Anterior cingulate cortex (tissue), 58 donors: ENCODE measurements around the gene TSHZ1.
A peak's percentile ranks its signal among the peaks of the same experiment; 100 is the strongest.

Experiments
- DNase-seq, 58 donors: peaks; one replicate each; lab custom pipeline; 2025; lab: John Stamatoyannopoulos, UW

The TSHZ1 gene

DNA sequence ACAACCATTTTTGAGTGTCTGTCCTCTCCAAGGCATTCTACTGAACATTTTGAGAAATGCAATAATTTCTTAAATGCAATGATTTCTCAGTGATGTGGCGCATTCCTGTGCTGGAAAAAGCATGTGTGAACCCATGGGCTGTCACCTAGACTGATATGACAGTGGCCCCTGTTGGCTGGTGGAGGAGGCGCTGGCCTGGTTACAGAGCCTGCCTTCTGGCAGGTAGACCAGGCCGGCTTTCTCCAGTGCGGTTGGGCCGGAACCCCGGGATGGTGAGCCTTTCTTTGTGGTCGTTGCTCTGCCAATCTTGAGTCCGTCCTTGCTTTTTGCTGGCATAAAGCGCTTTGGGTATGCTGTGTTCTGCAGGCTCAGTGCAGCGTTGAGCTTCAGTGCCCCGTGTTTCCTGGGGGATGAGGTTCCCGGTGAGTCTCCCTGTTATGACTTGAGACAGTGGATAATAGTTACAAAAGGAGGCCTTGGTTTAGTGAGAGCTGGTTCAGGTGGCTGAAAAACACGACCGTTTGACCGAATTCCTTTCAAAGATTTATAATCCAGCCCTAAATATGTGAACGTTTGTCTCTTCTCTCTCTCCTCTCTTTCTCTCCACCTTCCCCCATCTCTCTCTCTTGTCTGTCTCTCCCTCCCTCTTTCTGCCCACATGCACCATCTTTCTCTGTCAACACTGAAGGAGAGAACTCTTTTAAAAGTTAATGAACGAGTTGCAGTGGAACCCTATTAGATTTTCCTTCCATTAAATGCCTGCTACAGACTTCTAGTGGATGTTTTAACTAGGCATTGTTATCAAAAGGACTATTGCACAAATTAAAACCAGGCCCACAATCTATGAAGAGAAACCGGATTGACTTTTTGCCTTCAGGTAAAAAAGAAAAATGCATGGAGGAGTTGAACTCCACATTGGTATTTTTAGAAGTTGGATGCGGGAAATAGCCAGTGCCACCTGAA lies 34.0 kb downstream of the TSHZ1 start:
- no peak for DNase-seq

DNA sequence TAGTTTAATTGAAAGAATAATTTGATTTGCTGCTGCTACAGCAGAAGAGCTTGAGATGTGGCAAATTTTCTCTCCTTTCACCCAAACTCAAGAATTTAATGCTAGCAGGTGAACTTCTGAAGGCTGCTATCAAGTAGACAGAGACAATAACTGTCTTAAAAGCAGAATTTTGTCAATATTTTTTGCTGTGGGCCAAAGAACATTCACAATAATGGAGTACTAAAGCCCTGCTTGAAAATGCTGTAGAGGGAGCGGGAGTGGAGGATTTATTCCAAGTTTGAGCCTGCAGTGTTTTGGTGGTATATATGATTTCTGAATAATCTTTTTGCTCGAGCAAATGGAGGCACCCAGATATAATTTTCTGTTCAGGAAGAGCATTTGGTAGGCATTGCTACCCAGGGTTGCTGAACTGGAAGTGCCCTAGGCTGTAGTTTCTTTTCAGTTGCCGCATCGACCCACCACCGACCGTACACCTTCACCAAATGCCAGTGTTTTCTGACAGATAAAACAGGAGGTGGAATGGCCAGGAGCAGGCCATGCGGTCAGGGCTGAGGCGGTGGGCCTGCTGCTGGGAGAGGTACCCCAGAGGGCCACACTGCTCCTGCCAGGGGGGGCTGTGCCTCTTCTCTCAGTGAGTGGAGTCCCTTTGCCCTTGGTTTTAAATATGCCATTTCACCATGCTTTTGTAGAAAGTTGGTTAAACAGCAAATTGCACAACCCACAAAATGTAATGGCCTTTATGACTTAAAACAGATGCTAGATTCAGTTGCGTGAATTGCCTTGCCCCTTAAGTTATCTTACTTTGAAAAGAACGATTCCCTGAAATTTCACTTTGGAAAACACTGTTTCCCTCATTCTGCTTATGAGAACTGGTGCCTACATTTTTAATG lies 36.4 kb downstream of the TSHZ1 start:
- peak in 1 of 58 donors; percentile 29 for DNase-seq

DNA sequence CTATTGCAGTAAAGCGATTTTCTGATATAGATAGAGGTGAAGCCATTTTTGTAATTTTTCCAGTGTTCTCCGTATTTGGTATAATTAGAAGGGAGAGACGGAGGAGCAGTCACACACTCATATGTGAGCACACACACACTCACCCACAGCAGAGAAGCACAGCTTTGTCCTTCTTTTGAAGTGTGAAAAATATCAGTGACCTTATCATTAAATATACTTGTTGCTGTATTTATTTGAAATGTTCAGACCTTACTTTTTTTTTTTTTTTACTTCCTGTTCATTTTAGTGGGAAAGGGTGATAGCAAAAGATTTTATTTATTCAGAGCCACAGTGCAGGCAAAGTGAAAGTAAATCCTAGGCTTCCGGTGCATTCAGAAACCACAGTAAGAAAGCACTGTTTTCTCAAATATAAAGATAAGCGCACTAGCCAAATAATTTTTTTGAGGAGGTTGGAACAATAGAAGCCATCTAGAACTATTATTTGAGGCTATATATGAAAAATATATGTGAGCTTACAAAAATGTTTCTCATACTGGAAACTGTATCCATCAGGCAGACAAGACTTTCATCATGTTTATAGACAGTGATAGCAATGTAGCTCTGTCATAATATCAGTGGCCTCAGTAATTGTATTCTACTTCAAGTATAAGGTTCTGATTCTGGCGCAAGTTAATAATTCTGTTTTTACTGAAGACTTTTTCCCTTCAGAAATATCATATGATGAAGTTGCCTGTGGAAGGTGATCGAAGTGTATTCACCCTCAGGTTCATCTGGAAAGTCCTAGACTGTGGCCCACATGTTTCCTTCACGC lies 37.2 kb downstream of the TSHZ1 start:
- DNase-seq, result no peak

DNA sequence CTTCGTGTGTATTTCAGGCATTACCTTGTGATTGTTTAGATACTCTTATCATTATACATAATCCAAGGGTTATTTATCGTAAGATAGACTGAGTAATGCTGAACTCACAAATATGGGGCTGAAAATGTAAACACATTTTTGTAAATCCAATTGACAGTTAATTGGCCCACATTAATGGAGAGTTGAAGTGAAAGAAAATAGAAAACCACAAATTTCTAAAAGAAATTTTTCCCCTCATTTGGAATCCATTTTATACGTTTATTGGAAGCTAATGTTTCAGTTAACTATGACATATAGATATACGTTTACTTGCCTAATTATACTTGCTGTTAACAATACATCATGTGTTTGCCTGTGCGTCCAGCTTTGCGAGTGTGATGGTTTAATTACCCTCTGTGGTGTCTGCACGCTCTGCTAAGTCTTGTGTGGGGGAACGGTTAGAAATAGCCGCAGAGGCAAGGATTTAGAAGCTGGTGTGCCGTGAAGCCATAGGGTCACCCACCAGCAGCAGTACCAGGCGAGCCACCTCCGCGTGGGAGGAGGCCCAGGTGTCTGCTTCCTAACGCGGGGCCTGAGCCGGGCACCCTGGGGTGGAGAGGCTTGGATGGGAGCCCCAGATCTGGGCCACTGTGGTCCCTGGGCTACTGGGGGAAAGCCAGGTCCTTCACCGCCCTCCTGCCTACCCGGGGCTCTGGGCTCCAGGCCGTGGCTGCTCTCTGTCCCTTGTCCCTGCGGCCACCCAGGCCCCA lies 38.0 kb downstream of the TSHZ1 start:
- DNase-seq, result peak in 1 of 58 donors; percentile 26

DNA sequence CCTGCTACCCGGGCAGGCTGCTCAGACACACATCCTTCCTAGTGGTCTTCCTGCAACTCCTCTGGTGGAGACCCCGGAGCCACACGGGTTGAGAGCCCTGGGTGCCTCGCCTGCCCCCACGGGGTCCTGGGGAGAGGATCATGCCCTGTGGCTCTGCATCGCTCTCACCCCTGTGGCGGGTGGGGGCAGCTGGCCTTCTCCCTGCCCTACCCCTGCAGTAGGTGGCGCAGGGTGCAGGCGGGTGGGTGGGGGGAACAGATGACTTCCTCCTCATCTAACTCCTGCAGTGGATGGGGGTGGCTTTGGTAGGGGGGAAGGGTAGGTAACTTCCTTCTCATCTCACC lies 38.5 kb downstream of the TSHZ1 start:
- no peak for DNase-seq

DNA sequence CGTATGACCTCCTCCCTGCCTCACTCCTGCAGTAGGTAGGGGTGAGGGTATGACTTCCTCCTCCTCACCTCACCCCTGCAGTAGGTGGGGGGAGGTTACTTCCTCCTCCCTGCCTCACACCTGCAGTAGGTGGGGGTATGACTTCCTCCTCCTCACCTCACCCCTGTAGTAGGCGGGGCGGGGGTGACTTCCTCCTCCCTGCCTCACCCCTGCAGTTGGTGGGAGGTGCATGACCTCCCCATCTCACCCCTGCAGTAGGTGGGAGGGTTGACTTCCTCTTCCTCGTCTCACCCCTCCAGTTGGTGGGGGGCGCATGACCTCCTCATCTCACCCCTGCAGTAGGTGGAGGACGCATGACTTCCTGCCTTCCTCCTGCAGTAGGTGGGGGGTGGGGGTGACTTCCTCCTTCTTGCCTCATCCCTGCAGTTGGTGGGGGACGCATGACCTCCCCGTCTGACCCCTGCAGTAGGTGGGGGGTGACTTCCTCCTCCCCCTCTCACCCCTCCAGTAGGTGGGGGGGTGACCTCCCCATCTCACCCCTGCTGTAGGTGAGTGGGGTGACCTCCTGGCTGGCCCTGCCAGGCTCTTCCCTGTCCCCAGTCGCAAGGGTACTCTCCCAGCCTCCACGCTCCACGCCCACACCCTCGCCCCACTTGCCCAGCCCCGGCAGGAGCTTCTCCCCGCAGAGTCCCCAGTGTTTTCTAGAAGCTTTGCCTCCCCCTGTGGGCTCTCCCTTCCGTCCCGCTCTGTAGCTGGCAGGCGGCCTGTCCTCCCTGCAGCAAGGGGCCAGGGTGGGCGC lies 39.3 kb downstream of the TSHZ1 start:
- no peak for DNase-seq

DNA sequence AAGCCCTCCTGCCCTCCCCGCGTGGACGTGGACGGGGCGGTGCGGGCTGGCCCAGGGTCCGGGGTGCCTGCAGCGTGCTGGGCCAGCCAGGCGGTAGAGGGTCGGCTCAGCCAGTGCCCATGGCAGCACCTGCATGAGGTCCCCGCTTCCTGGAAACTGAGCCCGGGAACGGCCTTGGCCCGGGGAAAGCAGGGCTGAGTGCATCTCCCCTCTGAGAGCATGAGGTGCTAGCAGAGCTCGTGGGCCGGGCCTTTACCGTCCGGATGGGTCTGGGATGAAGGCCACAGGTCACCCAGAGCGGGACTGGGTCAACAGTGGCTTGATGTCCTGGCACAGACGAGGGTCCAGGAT lies 39.8 kb downstream of the TSHZ1 start:
- DNase-seq, result no peak

DNA sequence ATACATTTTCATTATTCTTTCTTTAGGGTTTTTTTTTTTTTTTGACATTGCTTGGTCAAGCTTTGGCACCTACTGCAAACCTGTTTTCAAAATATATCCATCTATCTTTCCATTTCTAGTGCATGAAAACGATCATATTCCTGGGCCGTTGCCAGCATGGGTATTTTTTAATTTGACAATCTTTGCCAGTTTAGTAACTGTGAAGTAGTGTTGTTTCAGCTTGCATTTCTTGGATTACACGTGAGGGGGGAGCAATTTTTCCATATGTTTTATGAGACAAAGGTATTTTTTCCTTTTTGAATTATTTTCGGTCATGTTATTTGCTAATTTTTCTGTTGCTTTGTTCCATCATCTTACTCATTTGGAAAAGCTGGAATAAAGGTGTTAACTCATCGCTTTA lies 40.9 kb downstream of the TSHZ1 start:
- DNase-seq, result no peak

DNA sequence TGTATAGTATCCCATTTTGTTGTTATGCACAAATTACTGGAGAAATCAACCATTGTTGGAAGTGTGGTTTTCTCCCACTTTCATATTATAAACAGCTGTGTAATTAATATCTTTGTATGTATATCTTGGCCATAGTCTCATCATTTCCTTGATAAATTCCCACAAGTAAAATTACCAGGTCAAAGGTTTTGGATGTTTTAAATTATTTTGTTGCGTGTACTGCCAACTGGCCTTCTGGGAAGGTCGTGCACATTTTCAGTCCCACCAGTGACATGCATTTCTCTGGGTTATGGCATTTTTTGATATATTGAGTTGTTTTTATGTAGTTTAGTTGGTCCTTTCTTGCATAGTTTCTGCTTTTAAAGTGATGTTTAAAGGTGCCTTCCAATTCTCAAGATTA lies 41.5 kb downstream of the TSHZ1 start:
- DNase-seq, result no peak

DNA sequence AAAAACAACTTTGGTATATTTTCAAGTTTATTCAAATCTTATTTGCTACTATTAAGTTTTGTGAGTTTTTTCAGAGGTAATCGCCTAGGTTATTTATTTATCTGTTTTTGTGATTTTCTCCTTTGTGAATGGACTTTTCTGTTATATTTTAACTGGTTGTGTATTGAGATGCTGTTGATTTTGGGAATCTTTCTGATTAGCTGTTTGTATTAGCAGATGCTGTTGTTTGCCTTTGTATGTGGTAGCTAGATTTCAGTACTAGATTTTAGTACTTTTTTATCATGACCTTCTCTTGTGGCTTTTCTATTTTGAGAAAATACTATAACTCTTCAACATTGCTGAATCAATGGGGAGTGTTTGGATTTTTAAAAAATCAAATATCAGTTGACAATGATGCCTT lies 42.4 kb downstream of the TSHZ1 start:
- DNase-seq, result no peak

DNA sequence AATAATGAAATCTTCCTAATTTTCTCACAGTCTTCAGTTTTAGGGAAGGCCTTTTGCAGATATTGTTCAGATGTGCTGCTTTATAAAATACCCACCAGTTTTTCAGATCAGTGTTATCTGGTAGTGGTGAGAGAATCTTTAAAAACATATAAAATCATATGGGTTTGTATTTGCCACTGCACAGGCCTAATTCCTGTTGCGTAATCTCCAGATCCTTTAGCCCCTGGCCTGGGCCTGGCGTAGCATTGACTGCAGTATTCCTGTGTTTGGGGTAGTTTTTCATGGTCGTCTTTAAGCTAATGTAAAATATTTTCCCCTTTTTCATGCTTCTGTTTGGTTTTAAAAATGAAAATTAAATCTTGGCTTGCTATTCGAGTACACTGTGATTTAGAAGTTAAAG lies 43.2 kb downstream of the TSHZ1 start:
- DNase-seq, result no peak

DNA sequence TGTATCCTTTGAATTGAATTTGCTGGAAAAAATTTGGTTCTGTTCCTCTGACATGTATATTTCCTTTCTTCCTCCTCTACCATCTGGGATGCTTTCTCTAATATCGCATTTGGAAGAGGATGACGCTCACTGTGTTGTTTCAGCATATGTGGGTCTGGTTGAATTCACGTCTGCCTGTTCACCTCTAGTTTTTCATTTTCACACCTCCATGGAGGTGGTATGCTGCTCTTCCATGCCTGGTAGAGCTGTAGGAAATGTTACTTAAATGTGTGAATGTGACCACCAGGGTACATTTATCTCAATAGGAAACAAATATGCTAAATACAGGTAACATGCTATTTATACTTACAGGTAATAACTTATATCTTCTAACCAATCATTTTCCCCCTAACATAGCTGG lies 44.5 kb downstream of the TSHZ1 start:
- no peak for DNase-seq

DNA sequence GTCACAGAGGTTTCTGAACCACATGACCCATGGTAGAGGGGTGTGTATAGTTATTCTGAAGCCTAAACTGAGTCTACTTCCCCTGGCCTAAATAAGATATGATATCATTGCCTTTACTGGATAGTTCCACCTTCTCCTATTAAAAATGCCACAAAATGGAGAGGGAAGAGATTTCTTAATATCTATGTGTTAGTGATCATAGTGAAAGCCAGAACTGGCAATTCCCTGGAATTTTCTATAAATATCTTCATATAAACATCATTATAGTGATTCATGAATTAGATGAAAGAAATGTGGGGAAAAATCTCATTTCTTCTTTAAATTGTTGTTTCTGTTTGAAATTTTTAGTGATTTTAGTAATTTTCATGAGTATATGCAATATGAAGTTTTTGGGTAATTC lies 45.8 kb downstream of the TSHZ1 start:
- no peak for DNase-seq

DNA sequence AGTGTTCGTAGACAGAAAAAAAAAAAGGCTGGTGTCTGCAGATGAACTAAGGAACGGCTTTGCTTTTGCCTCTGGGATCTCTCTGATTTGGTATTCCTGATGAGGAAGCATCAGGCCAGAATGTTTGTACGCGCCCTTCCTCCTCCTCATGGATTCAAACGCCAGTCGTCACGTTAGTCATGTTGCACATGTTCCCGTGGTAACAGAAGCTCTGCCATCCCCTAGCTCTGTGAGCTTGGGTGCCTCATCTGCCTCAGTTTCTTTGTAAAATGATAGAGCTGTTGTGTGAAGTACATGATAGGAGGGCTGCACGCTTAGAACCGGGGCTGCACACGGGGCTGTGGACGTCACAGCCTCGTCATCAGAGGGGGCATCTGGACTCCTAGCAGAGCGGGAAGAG lies 47.0 kb downstream of the TSHZ1 start:
- DNase-seq, result no peak

DNA sequence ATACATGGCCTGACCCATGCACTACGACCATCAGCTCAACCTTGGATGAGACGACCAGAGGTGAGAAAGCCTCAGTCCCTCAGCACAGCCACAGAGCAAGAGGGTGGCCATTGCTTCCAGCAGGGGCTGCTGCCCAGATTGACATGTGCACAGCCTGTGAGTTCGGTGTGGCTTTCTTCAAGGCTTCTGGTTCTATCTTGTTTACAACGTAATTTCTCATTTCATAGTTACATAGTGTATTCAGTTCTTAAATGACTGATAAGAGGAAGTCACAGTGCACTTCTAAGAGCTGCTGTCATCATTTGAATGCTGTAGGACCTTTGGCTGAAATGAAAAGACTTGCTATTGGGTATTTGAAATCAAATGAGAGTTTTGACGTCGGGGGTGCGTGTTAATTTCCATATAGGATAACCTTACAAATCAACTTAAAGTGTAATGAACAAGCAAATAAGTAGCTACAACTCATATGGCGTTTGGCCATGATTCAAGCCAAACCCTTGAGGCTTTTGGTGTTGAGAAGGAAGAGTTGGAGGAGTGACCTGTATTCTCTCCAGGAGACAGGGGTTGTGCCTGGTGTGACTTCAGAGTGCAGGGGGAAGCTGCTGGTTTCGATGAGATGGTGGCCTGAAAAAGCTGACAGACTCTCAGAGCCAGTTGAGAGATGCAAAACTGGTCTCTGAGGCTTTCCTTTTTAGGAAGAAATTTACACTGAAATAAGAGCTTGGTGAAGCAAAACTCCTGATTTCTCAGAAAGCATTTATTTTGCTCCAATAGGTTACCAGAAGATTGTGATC lies 51.0 kb downstream of the TSHZ1 start:
- DNase-seq, result no peak

DNA sequence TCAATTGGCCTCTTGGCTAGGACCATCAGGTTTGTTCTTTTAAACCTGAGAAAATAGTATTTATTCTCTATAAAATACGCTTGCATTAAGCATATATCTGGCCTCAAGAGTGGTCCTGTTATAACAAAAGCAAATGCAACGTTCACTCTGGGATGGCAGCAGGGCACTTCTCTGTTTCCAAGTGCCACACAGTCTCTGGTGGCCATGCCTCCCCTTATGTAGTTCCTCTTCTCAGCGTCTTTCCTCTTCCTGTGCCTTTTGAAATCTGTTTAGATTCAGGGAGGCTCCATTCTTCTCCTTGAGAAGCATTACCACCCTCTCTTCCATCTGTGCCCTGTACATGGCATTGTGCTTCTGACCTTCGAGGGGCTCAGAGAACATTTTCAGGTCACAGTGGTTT lies 51.9 kb downstream of the TSHZ1 start:
- DNase-seq, result no peak

DNA sequence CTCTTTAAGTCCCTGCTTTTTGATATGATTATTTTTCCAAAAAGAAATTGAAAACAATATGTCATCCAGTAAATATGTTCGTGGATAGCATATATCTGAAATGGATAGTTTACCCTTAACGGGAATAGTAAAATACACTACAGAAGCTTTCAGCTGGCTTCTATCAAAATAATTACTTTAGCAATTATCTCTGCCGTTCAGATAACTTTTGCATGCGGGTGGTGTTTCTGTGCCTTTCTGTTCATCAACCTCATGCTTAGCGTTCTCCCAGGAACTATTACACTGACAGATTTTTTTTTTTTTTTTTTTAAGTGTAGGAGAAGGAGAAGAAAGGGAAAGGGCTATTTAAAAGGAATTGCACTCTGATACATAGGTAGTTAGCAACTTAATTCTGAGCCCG lies 53.6 kb downstream of the TSHZ1 start:
- DNase-seq, result no peak

DNA sequence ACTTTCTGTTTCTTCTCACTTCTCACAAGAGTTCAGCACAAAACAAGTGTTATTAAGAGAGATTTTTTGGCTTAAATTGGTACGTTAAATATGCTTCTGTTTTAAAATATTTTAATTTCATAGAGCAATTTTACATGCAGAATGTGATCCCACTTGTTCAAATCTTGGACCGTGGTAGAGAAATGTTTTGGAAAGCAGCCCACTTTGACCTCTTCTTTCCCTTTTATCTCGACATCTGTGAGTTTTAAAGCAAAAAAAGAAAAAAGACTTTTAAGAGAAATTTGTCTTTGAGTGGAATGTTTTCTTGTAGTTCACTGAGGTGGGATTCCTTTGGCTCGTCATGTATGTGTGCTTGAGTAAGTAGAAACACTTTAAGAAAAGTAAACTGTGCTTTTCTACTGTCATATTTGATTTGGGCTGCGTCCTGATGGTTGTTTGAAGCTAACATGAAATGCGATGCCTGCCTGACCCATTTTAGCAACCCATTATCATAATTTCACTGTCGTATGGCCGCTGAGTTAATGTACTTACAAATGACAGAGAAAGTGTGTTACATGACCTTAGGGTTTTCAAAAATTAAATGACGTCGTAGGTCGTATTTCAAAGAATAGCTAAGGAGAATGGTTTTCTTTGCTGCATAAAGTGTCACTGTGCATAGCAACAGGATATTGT lies 54.5 kb downstream of the TSHZ1 start:
- DNase-seq, result no peak
